CD4-positive, alpha-beta T cell treated with Interleukin-2 at 100 ng/mL for 4 hours (primary cell): Measurements from ENCODE around the gene OPN1SW.

Experiments used
- DNase-seq: peaks from one replicate; pipeline ENCODE4 v3.0.0-alpha.2; 2020; ENCODE audit warnings: low spot score

OPN1SW gene

DNA sequence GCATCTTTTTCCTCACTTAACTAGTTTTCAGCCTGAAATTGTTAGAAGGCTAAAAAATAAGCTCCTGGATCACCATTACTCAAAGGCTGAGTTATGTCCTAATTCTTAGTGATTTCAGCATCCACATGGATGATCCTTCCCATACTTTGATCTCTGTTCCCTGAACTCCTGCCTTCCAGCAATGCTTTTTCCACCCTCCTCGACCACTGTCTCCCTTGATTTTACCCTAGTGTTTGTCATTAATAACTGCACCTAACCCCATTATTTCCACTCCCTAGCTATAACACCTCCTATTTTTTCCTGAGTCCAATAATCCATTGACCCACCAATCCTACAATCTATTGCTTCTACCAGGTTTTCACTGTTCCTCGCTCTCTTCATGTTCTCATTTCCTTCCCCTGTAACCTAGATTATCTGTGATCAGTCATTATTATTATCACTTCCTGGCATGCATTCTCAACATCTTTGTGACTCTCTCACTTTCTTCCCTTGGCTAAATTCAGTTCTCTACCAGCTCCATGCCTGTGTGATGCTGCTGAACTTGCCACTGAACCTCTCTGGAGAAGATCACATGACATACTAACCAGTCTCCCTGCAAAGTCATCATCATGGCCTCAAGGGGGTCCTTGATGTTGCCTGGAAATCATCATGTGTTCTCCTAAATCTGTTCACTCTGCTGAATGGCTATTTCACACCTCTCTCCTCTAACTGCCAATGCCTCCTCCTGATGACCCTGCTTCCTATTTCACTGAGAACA, 42.9 kb downstream of the OPN1SW start:
- DNase-seq: no peak

DNA sequence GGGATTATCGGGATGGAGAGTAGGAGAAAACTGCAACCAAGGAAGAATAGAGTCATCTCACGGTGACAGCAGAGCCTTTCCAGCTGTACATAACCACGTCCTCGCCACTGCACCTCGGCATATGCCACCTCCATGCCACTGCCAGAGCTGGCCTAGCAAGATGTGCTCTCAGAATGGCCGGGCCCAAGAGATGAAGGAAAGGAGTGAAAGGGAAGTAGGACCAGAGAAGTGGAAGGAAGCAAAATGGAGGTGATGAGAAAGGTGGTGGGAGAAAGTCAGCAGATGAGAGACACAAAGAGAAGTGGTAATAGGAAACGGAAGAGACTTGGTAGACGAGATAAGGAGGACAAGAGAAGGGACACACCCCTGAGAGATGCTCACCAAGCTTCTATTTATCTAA, 44.4 kb downstream of the OPN1SW start:
- no peak for DNase-seq

DNA sequence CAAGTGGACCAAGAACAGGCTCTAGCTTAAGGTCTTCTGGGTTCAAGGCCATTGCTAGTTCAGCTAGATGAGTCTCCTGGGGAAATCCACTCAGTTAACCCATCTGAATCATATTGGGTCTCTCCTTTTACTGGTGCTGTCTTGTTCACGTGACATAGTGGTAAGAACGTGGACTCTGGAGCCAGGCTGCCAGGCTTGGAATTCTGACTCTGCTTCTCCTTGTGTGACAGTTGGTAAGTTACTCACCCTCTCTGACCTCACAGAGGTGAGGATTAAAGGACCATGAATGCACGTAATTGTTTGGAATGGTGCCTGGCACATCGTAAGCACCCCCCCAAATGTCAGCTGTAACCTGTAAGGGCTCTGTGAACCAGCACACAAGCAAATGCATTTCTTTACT, 46.1 kb downstream of the OPN1SW start:
- no peak for DNase-seq

DNA sequence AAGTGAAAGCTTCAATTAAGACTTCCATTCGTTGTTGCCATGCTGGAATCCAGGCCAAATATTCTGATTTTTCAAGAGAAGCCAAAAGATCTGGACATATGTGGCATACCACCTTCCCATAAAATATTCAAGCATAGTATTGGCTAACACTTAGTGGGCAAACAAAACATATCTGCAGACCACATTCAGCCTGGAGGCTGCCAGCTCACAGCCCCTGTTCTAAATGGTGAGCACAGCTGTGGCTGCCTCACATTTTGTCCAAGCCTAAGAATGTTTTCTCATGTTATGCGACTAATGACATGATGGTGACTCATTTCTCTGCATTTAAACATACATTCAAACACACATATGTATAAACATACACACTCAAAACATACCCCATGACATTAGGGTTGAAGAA, 47.0 kb downstream of the OPN1SW start:
- DNase-seq: no peak

DNA sequence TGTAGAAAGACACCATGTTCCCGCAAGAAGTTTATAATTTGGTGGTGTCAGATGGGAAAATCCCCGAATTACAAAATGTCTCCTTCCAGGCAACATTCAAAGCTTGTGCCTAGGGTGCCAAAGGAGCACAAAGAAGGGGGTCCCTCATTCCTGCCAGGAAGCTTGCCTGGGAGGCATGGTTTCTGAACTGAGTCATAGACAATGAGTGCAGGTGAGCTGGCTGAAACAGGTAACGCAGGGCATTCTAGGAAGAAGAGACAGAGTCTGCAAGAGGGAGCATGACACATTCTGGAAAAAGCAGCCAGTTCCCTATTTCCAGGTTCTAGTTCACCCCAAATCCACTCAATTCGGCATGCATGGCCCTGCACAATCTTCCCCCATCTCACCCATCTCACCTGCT, 48.4 kb downstream of the OPN1SW start:
- DNase-seq: no peak

DNA sequence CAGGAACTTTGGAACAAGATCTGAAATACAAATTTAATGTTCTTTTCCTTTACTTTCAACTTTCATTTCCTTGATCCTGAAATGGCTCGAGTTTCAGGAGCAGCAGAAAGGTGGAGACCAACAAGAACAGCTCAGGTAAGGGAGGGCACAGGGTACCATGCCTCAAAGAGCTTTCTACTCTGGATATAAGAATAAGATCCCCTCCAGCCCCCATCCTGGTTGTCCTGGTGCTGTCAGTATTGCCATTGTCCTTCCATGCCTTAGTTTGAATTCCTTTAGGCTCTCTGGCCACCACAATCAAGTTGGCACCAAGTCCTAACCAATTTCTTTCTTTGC, 48.9 kb downstream of the OPN1SW start:
- DNase-seq: no peak

DNA sequence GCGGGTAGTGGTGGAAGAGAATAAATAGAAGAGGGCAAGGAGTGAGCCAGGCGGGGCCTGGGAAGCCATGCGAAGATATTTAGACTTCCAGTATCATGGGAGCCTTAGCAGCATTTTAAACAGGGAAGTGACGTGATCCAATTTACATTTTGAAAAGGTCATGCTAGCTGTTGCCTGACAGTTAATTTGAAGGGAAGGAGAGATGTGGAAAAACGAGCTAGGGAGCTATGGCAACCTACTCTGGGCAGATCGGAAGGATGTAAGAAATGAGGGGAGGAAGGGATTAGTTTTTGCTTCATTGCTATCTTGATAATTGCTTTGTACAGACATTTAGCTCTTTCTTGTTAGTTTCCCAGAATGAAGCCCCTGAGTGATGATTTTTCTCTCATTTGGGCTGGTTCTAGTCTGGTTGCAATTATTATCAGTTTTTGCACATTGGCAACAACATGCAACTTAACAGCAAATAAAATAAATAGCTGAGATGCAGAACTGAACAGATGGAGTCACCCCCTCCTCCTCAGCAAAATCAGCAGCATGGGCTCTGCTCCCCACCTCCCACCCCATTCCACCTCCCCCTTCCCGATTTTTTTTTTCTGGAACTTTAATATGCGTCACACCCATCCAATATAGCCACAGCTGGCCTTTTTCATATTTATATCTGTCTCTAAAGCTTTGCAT, 49.4 kb downstream of the OPN1SW start:
- no peak for DNase-seq

DNA sequence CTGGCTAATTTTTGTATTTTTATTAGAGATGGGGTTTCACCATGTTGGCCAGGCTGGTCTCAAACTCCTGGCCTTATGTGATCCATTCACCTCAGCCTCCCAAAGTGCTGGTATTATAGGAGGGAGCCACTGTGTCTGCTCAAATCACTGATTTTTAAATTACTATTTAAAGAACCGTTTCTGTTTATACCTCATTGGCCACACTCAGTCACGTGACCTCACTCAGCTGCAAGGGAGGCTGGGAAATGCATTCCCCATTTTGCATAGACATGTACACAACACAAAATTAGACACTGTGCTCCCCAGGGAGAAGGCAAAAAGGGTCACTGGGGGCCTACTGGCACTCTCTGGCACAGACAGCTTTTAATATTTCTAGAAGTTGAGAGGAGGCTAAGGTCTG, 50.1 kb downstream of the OPN1SW start:
- no peak for DNase-seq

DNA sequence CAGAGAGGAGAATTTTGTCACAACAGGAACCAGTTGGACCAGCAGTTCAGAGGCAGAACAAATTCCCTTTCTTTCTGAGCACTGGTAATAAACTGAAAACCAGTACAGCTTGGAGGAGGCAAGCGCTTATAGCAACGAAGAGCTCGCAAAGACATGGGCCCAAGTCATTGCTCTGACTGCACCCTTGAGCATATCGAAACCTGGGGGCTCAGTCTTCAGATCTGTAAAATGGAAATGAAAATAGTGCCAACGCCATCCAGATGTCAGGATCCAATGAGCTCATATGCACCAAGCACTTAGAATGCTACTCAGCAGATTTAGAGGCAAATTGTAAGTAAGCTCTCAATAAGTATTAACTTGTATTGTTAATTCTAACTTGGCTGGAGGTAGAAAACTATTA, 50.9 kb downstream of the OPN1SW start:
- no peak for DNase-seq
